ENCODE data around the gene TRIM40. TPM values are rescaled to one million over a fixed set of nuclear protein-coding genes. Genes with fewer than 3 reads are reported as not detected.

TRIM40 gene
- total and polyA plus RNA-seq, 2 of the 13 experiments (the other 11 are each of a cell fraction or from before 2014, with no cell fraction given) = 0.58 TPM; not detected in 1

GRCh38 chr6:30135757-30136156, at the start of gene TRIM40 (continued):
- TF ChIP-seq, protein P1, sequence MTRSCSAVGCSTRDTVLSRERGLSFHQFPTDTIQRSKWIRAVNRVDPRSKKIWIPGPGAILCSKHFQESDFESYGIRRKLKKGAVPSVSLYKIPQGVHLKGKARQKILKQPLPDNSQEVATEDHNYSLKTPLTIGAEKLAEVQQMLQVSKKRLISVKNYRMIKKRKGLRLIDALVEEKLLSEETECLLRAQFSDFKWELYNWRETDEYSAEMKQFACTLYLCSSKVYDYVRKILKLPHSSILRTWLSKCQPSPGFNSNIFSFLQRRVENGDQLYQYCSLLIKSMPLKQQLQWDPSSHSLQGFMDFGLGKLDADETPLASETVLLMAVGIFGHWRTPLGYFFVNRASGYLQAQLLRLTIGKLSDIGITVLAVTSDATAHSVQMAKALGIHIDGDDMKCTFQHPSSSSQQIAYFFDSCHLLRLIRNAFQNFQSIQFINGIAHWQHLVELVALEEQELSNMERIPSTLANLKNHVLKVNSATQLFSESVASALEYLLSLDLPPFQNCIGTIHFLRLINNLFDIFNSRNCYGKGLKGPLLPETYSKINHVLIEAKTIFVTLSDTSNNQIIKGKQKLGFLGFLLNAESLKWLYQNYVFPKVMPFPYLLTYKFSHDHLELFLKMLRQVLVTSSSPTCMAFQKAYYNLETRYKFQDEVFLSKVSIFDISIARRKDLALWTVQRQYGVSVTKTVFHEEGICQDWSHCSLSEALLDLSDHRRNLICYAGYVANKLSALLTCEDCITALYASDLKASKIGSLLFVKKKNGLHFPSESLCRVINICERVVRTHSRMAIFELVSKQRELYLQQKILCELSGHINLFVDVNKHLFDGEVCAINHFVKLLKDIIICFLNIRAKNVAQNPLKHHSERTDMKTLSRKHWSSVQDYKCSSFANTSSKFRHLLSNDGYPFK (CRISPR knock-in tag; IDR thresholded peaks at IDR 0.05; ENCODE audit: borderline replicate concordance) = no peak
- TF ChIP-seq PHF5A (CRISPR knock-in tag; IDR thresholded peaks at IDR 0.05; ENCODE audit: low read depth, unreplicated experiment) = no peak
- no peak for TF ChIP-seq ZNF784 (CRISPR knock-in tag; IDR thresholded peaks at IDR 0.05; ENCODE audit: borderline replicate concordance)
- no peak for TF ChIP-seq PPARG (CRISPR knock-in tag; conservative IDR thresholded peaks at IDR 0.05)
- no peak for TF ChIP-seq SMYD3 (CRISPR knock-in tag; IDR thresholded peaks at IDR 0.05)
- TF ChIP-seq ZSCAN25 (CRISPR knock-in tag; IDR thresholded peaks at IDR 0.05) = no peak
- TF ChIP-seq BORCS8-MEF2B (CRISPR knock-in tag; IDR thresholded peaks at IDR 0.05) = no peak
- TF ChIP-seq GTF2F1 (IDR thresholded peaks at IDR 0.05; ENCODE audit: low read length) = no peak
- TF ChIP-seq ZNF17 (CRISPR knock-in tag; IDR thresholded peaks at IDR 0.05) = no peak
- 0 out of 2 replicates have a peak, but pooled peaks have one; percentile 21 for TF ChIP-seq UBTF (CRISPR knock-in tag; IDR thresholded peaks at IDR 0.05)
- TF ChIP-seq, protein P2, sequence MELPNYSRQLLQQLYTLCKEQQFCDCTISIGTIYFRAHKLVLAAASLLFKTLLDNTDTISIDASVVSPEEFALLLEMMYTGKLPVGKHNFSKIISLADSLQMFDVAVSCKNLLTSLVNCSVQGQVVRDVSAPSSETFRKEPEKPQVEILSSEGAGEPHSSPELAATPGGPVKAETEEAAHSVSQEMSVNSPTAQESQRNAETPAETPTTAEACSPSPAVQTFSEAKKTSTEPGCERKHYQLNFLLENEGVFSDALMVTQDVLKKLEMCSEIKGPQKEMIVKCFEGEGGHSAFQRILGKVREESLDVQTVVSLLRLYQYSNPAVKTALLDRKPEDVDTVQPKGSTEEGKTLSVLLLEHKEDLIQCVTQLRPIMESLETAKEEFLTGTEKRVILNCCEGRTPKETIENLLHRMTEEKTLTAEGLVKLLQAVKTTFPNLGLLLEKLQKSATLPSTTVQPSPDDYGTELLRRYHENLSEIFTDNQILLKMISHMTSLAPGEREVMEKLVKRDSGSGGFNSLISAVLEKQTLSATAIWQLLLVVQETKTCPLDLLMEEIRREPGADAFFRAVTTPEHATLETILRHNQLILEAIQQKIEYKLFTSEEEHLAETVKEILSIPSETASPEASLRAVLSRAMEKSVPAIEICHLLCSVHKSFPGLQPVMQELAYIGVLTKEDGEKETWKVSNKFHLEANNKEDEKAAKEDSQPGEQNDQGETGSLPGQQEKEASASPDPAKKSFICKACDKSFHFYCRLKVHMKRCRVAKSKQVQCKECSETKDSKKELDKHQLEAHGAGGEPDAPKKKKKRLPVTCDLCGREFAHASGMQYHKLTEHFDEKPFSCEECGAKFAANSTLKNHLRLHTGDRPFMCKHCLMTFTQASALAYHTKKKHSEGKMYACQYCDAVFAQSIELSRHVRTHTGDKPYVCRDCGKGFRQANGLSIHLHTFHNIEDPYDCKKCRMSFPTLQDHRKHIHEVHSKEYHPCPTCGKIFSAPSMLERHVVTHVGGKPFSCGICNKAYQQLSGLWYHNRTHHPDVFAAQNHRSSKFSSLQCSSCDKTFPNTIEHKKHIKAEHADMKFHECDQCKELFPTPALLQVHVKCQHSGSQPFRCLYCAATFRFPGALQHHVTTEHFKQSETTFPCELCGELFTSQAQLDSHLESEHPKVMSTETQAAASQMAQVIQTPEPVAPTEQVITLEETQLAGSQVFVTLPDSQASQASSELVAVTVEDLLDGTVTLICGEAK (IDR thresholded peaks at IDR 0.05) = no peak
- TF ChIP-seq, protein P2 (CRISPR knock-in tag; IDR thresholded peaks at IDR 0.05) = no peak
- no peak for TF ChIP-seq ZFAT (CRISPR knock-in tag; conservative IDR thresholded peaks at IDR 0.05)
- TF ChIP-seq SRF (IDR thresholded peaks at IDR 0.05; ENCODE audit: low read depth, low read length) = no peak
- TF ChIP-seq ZNF232 (CRISPR knock-in tag; IDR thresholded peaks at IDR 0.05; ENCODE audit: borderline replicate concordance) = no peak
- peak; percentile 47; the same call in 1 of the 2 replicates for TF ChIP-seq ETV5 (CRISPR knock-in tag; IDR thresholded peaks at IDR 0.05; ENCODE audit: borderline replicate concordance)

Measured in HepG2 (cell line).